Activated CD4-positive, alpha-beta T cell treated with anti-CD3 and anti-CD28 coated beads for 24 hours (primary cell): ENCODE measurements around the gene PALLD.

Source experiments
- DNase-seq, 2 donors: peaks; one replicate each; pipeline ENCODE4 v3.0.0-alpha.2; 2020; ENCODE audit warnings: low read depth in 2 of 2

PALLD gene

DNA sequence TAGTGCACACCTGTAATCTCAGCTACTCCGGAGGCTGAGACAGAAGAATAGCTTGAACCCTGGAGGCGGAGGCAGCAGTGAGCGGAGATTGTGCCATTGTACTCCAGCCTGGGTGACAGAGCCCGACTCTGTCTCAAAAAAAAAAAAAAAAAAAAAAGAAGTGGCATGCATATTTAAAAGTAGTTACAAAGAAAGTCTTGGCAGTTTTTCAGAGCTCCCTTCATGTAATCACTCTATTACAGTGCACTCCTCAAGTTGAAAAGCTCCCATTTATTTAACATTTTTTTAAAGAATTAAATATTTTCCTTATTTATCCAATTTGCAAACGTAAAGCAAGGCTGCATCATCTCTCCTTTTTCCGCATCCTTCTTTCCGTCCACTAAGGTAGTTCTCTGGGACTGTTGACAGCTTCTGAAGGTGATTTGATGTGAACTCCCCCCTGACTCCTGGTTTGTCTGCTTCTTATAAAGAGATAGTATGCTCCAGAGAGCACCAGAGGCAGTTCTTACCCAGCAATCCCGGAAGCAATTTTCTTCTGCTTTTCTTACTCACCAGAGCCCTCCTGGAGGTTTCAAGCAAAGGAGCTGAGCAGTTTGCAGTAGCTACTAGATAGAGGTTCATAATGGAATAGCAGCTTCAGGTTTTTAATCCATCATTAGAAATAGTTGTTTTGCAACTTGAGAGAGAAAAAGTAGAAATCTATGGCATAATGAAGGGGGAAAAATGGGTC lies 151.0 kb downstream of the PALLD start:
- DNase-seq = no peak

DNA sequence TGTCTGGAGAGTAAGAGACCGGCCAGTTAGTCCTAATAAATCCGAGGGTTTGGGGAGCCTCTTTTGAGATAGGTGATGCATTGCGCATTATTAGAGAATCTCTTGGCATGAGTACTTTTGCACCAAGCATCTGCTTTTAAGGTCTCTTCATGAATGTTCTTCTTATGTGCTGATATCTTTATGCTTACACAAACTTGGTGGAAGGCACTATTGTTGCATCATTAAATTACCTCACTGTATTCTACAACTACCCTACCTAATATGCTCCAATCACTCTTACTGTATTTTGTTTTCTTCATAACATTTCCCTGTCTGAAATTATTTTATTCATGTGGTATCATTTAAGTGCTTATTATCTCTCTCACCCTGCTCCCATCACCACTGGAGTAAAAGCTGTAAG lies 151.6 kb downstream of the PALLD start:
- no peak for DNase-seq

DNA sequence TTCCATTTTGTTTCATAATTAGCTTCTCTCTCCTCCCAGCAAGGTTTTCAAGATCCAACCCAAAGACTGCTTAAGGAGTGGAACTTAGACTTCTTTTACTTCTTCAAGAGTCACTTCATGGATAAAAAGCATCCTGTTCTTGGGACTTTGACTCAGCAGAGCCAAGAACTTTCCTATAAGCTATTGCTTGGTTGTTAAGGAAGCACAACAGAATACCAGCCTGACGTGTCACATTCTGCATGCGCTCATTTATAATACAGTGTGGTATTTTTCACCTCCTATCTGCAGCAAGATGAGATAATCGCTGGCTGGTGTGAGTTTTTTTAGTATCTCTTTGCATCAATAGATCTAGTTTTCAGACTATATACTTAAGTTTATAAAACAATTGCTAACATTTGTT lies 152.1 kb downstream of the PALLD start:
- DNase-seq = no peak

DNA sequence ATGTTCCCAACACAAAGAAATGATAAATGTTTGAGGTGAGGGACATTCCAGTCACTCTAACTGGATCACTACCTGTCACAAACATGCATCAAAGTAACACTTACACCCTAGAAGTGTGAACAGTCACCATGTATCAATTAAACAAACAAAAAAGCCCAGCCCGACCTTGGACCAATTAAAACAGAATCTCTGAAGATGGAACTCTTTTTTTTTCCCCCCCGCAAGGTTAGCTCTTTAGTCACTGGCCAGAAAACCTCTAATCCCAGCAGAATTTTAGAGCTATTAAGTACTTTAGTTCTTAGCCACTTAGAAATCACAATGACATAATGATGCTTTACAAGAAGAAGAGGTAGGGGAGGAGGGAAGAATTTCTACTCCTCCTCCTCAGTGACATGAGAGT lies 154.5 kb downstream of the PALLD start:
- no peak for DNase-seq

DNA sequence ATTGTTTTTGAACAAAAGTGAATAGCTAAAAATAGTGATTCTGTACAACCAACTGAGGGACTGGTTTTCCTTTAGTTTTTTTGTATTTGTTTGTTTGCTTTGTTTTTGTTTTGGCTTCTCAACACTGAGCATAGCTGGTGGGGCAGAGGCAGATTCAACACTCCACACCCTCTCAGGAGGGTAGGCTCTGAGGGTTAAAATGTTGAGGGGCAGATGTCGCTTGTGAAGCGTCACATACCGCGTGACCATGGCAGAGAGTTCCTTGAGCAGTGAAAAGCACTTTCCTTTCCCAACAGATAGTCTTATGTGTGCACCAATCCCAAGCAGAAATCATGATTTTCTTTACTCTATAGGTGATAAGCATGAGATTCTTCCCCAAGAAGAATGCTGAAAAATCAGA lies 155.0 kb downstream of the PALLD start:
- no peak for DNase-seq

DNA sequence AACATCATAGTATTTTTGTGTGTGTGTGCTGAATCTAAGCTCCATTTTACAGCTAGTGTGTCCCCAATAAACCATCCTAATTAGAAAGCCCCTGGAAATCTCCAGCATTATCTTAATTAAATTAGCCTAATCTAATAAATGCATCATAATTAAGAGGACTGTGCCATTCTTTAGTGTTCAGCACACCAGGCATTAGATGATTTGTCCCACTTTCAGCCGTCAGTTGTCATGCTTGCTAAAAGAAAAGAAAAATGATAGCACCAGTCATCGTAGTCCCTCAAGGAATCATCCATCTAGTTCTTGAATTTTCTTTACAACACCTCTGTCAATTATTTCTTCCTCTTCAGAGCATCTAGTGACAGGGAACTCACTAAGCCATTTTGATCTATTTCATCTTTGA lies 155.9 kb downstream of the PALLD start:
- DNase-seq = no peak

DNA sequence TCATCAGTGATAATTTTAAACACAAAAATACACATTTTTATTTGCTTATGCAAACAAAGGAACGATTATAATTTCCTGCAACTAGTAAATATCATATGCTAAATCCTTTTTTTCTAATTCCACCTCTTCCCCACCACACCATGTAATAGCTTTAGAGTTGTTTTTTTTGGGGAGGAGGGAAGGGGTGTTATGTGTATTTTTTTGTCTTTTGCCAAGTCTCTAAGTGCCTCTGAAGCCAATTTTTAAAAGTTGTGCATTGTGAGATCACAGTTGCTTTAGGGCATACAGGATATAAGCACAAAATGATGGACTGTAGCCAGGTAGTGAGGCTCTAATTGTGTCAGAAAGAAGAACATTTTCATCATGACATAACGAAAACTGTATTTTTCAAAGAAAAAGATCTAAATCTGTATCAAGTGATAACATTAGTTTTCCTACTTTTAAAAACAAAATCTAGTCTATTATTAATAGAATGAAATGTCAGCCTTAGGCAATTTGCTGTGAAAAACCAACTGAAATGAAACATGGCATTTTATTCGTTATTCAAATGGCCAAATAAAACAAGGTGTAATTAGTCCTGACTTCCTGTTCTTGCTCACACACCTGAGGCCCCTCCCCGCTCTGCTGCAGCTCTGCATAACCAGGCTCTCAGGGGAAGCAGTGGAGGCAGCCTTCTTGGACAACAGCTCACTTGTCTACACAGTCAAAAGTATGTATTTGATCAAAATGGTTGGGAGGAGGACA lies 157.4 kb downstream of the PALLD start:
- DNase-seq = no peak

DNA sequence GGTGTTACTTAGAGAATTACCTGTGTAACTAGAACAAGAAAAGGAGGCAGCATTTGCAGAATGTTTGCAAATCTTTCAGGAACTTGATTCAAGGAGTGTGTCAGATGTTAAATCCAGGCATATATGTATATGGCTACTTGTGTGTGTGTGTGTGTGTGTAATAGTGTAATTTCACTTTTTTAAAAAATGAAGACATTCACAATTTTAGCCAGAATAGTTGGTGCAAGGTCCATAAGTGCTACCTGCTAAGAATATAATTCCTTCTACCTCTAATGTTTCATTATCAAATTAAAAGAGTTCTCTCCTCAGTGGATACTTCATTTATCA lies 158.0 kb downstream of the PALLD start:
- DNase-seq = no peak

DNA sequence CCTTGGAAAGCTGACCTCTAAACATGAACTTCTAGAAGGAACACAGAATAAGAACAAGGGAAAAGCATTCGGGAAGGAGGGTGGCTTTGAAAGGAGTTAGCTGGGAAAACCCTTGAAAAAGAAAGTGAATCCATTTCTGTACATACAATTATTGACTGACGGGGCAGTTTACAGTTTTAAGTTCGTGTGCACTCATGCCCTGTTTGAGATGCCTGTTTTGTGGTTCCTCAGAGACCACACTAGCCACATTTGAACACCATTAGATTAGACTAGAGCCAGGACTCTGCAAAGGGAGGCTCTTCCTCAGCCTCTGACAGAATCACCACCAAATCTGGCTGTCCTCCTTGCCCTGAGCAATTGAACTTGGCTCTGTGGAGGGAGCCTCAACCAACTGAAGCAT lies 158.3 kb downstream of the PALLD start:
- DNase-seq = no peak

DNA sequence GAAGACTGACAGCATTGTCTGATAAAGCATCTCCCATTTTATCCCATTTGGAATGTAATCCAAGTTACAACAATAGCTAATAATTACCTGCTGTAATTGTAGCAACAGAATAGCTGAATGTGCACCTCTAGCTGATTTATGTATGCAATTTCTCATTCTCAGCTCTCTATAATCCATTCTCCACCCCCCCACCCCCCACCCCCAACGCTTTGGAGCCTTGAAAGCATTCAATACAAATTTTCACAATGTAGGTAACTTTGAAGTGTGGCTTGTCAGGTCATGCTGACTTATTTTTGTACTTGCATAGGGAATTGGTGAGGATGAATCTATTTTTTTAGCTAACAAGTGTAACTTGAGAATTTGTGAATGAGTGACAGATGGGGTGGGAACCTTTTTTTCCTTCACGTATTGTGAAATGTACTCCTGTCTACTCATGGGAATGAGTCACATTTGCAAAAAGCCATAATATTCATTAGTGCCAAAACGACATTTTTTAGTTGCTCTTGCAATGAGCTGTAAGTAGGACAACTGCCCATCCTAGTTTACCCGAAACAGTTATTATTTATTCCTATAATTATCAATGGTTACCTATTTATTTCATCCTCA lies 159.3 kb downstream of the PALLD start:
- DNase-seq = no peak

DNA sequence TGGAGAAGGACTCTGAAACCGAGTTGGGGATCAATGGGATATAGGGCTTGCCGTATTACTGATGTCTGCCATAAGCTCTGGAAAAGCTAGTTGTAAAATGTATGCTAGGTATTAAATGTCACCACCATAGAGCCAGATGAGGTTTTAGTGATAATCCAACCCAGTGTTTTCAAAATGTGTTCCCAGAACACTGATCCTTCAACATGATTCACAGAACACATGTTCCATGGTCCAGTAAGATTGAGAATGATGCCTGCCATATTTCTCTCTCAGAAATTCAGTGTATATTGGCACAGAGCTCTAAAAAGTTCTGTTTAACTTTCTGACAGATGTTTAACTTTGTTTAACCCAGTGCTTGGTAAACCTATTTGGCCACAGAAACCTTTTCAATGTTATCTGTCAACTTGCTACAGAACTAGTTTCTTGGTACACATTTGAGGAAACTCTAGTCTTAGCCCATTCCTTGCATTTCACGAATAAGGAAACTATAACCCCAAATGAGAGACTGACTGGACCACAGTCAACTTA lies 160.2 kb downstream of the PALLD start:
- DNase-seq = no peak

DNA sequence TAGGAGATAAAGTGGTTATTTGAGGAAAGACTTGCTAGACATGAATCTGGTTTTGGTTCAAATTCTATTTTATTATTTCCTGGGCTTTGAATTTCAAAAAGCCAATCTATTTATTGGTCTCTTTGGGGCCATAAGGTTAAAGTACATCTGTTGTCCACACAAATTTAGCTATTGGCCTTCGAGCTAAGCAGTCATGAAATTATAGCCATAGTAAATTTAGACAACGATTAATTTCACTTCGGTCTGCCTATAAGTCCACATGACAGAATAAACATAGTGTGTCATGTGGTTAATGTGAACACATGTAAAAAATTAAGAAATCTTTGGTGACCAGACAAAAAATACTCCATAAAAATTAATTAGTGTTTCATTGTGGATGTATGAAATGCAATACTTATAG lies 161.9 kb downstream of the PALLD start:
- no peak for DNase-seq

DNA sequence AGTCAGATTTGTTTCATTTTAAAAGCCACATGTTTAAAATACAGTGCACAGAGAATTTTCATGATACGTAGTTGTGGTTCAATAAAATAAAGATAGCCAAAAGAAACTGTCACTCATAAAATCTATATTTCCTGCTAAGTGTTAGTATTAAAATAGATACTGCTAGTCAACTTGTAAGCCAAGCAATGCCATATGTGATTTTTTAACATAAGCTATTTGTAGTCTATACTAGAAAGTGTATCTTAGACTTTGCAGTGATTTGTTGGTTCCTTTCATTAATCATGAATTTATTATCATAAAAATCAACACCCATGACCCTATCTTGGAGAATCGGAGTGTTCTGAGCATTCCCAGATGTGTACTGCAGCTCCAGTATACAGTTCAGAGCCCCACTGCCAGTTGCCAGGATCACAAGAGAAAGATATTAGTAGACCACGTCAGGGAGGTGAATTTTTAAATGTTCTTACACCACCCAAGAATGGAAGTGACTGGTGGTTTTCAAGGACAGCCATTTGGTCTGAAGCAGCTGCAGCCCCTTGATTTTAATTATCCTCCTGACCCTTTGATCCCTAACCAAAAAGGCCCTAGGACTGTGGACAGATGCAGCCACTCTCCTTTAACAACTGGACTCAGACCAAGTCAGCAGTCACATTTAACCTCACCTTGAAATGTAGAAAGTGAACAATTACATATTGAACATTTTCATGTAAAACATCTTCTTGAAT lies 163.1 kb downstream of the PALLD start:
- no peak for DNase-seq

DNA sequence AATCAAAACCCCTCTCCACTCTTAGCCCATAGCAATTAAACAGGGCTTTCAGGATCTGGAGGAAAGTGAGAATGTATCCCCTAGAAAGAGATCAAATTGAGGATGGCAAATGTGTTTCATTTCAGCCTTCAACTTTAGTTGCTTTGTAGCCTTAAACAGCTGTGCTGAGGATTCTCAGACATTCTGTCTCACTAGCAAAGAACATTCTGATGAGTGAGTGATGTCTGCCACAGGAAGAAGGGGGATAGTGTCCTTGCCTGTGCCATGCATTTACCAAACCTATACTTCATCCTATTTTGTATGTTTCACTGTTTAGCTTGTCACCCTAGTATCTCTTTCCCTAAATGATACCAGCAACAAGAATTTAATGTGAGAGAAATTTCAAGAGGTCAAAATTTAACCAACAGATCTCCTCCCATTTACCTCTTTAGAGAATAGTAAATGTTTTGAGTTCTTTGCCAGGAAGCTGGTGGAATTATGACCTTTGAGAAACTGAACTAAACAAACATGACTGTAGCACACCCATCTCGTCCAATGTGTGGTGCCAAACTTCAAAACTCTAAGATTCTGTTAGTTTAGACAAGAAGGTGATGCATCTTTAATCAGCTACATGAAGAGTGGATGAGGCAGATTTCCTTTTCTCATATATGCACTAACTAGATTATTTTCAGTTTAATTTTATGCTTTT lies 165.6 kb downstream of the PALLD start:
- DNase-seq = no peak

DNA sequence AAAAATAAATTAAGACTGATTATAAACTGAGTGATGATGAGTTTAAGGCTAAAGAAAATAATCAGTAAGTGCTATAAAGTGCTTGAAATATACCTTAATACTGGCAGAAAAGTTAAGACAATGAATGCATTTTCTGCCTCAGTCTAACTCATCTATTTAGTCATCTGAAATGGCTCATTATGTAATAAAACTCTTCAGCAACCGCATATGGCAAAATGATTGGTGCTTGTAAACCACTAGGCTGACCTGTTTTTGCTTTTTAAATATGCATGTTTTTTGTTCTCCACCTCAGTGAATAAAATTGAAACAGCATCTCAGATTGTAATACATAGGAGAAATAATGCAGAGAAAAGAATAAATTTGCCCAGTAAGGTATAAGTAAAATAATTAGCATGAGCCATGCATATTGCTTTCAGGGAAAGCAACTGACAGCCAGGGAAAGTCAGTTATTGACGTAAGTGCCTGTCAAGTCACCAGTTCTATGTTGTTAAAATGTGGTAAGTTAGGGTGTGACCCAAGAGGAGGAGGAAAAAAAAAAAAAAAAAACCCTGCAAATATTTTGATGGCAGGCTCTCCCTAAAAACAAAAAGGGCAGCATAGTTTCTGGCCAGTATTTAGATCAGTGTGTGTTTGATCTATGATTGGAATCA lies 167.5 kb downstream of the PALLD start:
- no peak for DNase-seq

DNA sequence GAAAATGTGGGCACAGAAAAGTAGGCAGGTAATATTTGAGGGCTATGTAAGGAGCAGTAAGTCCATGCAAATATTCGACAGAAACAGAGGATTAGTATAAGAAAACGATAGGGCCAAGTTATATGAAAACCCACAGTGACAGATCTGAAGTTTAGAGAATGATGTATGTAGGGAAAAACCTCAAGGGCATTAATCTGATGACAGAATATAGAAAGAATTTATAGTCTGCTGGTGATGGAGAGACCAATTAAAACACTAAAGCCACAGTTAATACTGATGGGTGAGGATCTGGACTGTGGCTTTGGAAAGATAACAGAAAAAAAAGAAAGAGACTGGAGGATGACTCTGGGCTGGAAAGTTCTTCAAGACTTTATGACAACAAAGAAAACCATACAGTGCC lies 169.7 kb downstream of the PALLD start:
- DNase-seq = no peak

DNA sequence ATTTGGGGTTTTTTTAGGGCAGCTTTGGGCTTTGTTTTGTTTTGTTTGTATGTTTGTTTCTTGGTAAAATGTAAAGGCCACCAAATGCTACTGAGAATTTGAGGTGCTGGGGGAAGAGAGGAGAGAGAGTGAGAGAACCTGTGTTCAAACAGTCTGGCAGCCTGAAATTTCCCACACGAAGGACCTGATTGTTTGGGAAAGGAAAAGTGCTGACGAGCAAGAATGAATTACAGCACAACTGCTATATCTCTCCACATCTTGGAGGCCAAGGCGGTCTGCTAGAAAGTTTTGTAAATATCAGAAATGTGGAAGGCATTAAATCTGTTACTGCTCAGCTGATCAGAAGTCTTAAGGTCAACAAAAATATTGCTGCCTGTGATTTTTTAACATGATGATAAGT lies 170.5 kb downstream of the PALLD start:
- no peak for DNase-seq

DNA sequence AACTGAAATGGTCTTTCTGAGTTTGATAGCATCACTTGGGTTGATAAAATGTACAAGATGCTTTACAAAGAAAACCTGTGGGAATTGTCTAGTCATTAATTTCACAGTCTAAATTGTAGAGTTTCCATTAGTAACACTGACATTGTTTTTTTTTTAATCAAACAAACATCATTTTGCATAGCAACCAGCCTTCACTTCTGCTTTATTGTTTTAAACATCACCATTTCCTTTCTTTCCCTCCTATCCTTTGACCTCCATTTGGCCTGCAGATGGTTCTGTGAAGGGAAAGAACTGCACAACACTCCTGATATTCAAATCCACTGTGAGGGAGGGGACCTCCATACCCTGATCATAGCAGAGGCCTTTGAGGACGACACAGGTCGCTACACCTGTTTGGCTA lies 171.1 kb downstream of the PALLD start:
- no peak for DNase-seq

DNA sequence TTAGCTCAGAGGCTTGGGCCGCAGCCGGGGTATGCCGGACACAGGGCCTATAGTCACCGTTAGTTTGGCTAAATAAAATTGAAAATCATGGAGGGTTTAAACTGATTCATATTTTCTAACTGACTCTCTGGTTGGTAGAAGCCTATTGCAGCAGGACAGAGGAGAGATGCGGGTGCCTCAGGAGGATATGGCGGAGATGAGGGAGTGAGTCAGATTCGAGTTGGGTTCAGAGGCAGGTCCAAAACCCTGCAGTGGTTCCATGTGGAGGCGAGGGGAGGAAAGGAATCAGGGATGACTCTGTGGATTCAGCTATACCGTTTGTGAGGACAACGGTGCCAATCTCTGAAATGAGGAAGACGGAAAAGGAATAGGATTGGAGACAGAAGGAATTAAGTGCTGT lies 176.6 kb downstream of the PALLD start:
- DNase-seq = no peak

DNA sequence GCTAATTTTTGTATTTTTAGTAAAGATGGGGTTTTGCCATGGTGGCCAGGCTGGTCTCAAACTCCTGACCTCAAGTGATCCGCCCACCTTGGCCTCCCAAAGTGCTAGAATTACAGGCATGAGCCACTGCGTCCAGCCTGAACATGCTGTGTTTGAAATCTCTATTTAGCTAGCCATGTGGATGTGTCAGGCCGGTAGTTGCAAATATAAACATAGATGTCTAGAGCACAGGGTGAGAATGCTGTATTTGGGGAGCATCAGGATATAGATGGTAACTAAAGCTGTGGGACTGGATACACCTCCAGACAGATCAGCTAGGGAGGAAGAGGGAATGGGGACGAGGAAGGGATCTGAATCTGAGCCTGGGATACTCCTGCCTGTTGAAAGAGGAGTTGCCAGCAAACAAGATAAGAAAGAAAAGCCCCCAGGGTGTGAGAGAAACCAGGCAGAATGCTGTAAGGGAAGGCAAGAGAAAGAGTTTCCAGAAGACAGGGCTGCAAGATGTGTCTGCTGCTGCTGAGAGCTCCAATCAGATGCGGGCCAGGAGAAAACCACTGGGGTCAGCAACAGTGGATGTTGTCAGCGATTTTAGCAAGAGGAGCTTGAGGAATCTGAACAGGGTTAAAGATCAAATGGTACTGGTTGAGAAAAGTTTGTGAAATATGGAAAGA lies 177.4 kb downstream of the PALLD start:
- no peak for DNase-seq

DNA sequence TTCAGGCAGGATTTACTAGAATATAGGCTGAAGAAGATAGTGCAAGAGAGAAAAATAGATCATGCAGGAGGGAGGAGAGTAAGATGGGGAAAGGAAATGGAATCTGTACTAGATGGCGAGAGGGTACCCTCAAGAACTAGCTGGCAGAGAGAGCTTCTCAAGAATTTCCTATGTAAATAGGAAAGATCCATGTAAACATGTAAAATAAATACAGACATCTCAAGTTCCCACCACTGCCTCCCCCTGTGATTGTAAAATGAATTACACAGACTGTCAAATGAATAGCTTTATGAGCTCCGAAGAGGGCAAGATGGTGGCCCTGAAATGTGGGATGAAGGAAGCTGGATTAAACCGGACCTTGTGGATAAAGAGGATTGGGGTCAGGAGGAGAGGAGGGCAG lies 178.0 kb downstream of the PALLD start:
- no peak for DNase-seq
